Fibroblast of lung (primary cell): Measurements from ENCODE around the gene LSMEM2. TPM values are rescaled to one million over a fixed set of nuclear protein-coding genes. Genes with fewer than 3 reads are reported as not detected.

Experiments
- DNase-seq, 2 donors: peaks; one replicate each; pipeline versions ENCODE4 v3.0.0 to v3.0.0-alpha.2; 2010; ENCODE audit warnings: low read depth in 2 of 2
- H2AFZ ChIP-seq: 2 replicates; pipeline ENCODE4 v1.5.1; 2012; ENCODE audit warnings: low read length, control low read depth, inconsistent platforms
- H3K27ac ChIP-seq: 2 replicates; pipeline ENCODE4 v1.5.1; 2011; ENCODE audit warnings: low read length, control low read depth; ENCODE audit not compliant: insufficient read depth
- H3K27me3 ChIP-seq: 2 replicates; pipeline ENCODE4 v1.5.1; 2011; ENCODE audit warnings: mild to moderate bottlenecking, low read length; ENCODE audit not compliant: control insufficient read depth, insufficient read depth
- H3K36me3 ChIP-seq: 2 replicates; pipeline ENCODE4 v1.5.1; 2011; ENCODE audit warnings: low read length; ENCODE audit not compliant: control insufficient read depth, insufficient read depth
- H3K4me1 ChIP-seq: 2 replicates; pipeline ENCODE4 v1.5.1; 2011; ENCODE audit warnings: low read length; ENCODE audit not compliant: control insufficient read depth, insufficient read depth; ENCODE audit errors: extremely low read depth
- H3K4me2 ChIP-seq: 2 replicates; pipeline ENCODE4 v1.5.1; 2011; ENCODE audit warnings: low read length, control low read depth; ENCODE audit not compliant: insufficient read depth; ENCODE audit errors: extremely low read depth
- H3K4me3 ChIP-seq, 4 experiments: fragments of 200-600 bp in 1 of 4; sonication (generic) in 1 of 4; replicated peaks in 1 of 4; 2 replicates each; pipeline ENCODE4 v1.5.1; 2011 to 2016; ENCODE audit warnings: low read length in 4 of 4, low read depth in 3 of 4, mild to moderate bottlenecking in 3 of 4, control low read depth in 2 of 4, inconsistent platforms in 1 of 4, mixed read lengths in 1 of 4; ENCODE audit not compliant: insufficient read depth in 1 of 4; ENCODE audit errors: control extremely low read depth in 1 of 4
- H3K79me2 ChIP-seq: 2 replicates; pipeline ENCODE4 v1.5.1; 2012; ENCODE audit warnings: mild to moderate bottlenecking, low read length, inconsistent platforms; ENCODE audit not compliant: control insufficient read depth, insufficient read depth
- H3K9ac ChIP-seq: 2 replicates; pipeline ENCODE4 v1.5.1; 2011; ENCODE audit warnings: mild to moderate bottlenecking, low read length, control low read depth; ENCODE audit not compliant: insufficient read depth
- H3K9me3 ChIP-seq: 2 replicates; pipeline ENCODE4 v1.5.1; 2012; ENCODE audit warnings: low read depth, low read length; ENCODE audit not compliant: control insufficient read depth, insufficient read depth
- H4K20me1 ChIP-seq: 2 replicates; pipeline ENCODE4 v1.5.1; 2011; ENCODE audit warnings: low read length; ENCODE audit not compliant: control insufficient read depth, insufficient read depth; ENCODE audit errors: extremely low read depth
- CTCF ChIP-seq, 2 donors: IDR thresholded peaks in 1 of 2; conservative IDR thresholded peaks in 1 of 2; 1 replicate in 1 of 2; 2 replicates in 1 of 2; pipeline ENCODE4 v1.5.1; 2011 to 2012; ENCODE audit warnings: low read length in 2 of 2, control low read depth in 1 of 2, inconsistent platforms in 1 of 2, low read depth in 1 of 2, mild to moderate bottlenecking in 1 of 2
- EZH2 ChIP-seq: IDR thresholded peaks from 2 replicates; pipeline ENCODE4 v1.5.1; 2012; ENCODE audit warnings: low read length, control low read depth, mild to moderate bottlenecking; ENCODE audit errors: missing control alignments
- polyA plus RNA-seq, 2 donors: library from polyadenylated mRNA; depleted of rRNA in 1 of 2; stranded (reverse) in 1 of 2; unstranded in 1 of 2; fragments of >200 nt; gene quantifications; 2 replicates each; pipeline ENCODE4 v1.2.1, GENCODE V29; 2011 to 2012; ENCODE audit warnings: missing spikeins in 1 of 2
- total RNA-seq: library from RNA; depleted of rRNA; stranded (reverse); fragments of >200 nt; gene quantifications from 2 replicates; pipeline ENCODE4 v1.2.1, GENCODE V29; 2014

Gene LSMEM2
- total and polyA plus RNA-seq, 2 donors (not counting 1 experiment from before 2014, with no cell fraction given) = not detected

GRCh38 chr3:50275996-50276761 lies 2.7 kb upstream of the LSMEM2 start:
- Histone ChIP-seq H3K4me1 (peaks cover 9% of the 10 kb centered on the region), H3K27me3 (no peaks in the 10 kb centered on the region), H3K79me2 (no peaks in the 10 kb centered on the region), H3K4me2 (no peak overlapping the region), H4K20me1 (no peaks in the 10 kb centered on the region), H3K9me3 (no peaks in the 10 kb centered on the region), H3K27ac (no peak overlapping the region), H2AFZ (no peak overlapping the region), H3K36me3 (no peaks in the 10 kb centered on the region), H3K9ac (no peak overlapping the region), H3K4me3 (no peak overlapping the region)
- TF ChIP-seq EZH2 (no peak), CTCF (conservative IDR thresholded peaks at IDR 0.05 in 1 of 2, IDR thresholded peaks at IDR 0.05 in 1 of 2; ENCODE audit: low read depth in 1 of 2, low read length in 2 of 2) (no peak)
- no peak for DNase-seq

- no peak overlapping the region for H2AFZ ChIP-seq
- no peak overlapping the region for H3K9ac ChIP-seq
- no peak overlapping the region for H3K4me3 ChIP-seq
- H4K20me1 ChIP-seq = no peaks in the 10 kb centered on the region
- no peaks in the 10 kb centered on the region for H3K27me3 ChIP-seq
- DNase-seq = no peak
- H3K36me3 ChIP-seq = no peaks in the 10 kb centered on the region
- TF ChIP-seq CTCF (conservative IDR thresholded peaks at IDR 0.05 in 1 of 2, IDR thresholded peaks at IDR 0.05 in 1 of 2; ENCODE audit: low read depth in 1 of 2, low read length in 2 of 2) (no peak), EZH2 (no peak)
- H3K27ac ChIP-seq = no peak overlapping the region
- H3K79me2 ChIP-seq = no peaks in the 10 kb centered on the region
- H3K4me2 ChIP-seq = no peak overlapping the region
- H3K4me1 ChIP-seq = peaks cover 5% of the 10 kb centered on the region
- H3K9me3 ChIP-seq = no peaks in the 10 kb centered on the region
Observed at GRCh38 chr3:50276762-50277101, 2.2 kb upstream of the LSMEM2 start.

GRCh38 chr3:50278123-50278879 lies 586 bp upstream of the LSMEM2 start:
- no peak overlapping the region for H3K4me3 ChIP-seq
- no peak overlapping the region for H3K9ac ChIP-seq
- no peak overlapping the region for H2AFZ ChIP-seq
- TF ChIP-seq EZH2 (no peak), CTCF (conservative IDR thresholded peaks at IDR 0.05 in 1 of 2, IDR thresholded peaks at IDR 0.05 in 1 of 2; ENCODE audit: low read depth in 1 of 2, low read length in 2 of 2) (no peak)
- H3K36me3 ChIP-seq = no peaks in the 10 kb centered on the region
- H3K27me3 ChIP-seq = no peaks in the 10 kb centered on the region
- DNase-seq = no peak
- no peaks in the 10 kb centered on the region for H4K20me1 ChIP-seq
- H3K9me3 ChIP-seq = no peaks in the 10 kb centered on the region
- H3K27ac ChIP-seq = no peak overlapping the region
- H3K79me2 ChIP-seq = no peaks in the 10 kb centered on the region
- peaks cover under 1% of the 10 kb centered on the region for H3K4me1 ChIP-seq
- H3K4me2 ChIP-seq = no peak overlapping the region
